Hematopoietic multipotent progenitor cell treated with erythropoietin and hydrocortisone succinate and interleukin-3 and kit ligand, for 6 days (in vitro differentiated cells): ENCODE results near the gene VAV2.

Experiments
- DNase-seq: peaks from one replicate; pipeline ENCODE4 v3.0.0-alpha.2; 2015

Gene VAV2

DNA sequence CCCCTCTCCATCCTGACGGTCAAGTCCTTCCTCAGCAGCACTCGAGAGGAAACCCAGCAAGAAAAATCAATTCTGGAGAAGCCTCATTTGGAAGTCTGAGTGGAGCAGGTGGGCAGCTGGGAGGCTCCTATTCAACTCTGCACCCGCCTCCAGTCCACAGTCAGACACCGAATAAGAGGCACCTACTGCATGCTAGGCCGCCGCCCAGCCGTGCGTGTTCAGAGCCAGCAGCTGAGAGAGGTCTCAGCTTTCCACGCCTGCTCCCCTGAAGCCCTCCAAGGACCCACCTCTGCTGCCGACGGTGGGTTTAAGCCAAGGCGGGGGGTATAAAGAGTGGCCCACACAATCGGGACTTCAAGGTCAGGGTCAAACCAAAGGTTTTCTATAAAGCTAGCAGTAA lies 41.9 kb downstream of the VAV2 start:
- no peak for DNase-seq

DNA sequence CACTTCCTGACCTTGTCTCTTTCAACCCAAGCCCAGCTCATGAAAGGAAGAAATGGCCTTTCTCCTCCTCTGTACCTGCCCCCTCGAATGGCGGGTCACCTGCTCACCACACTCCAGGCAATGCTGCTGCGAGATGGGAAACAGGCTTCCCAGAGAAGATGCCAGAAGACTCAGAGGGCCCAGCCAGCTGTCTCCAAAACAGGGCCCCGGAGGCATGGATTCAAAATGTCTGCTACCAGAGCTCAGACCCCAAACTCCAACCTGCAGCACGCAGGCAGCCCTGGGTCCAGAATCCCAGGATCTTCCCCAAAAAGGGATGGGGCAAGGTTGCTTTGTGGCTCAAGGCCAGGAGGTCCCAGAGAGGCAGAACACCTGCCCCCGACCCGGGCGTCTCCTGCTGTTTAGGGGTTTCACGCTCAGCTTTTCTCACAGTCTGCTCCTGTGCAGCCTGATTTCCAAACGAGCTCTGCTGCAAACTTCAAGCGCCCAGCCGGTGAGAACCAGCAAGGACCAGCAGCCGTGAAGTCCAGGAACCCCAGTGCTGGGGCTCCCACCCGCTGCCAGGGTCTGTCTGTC lies 42.5 kb downstream of the VAV2 start:
- no peak for DNase-seq

DNA sequence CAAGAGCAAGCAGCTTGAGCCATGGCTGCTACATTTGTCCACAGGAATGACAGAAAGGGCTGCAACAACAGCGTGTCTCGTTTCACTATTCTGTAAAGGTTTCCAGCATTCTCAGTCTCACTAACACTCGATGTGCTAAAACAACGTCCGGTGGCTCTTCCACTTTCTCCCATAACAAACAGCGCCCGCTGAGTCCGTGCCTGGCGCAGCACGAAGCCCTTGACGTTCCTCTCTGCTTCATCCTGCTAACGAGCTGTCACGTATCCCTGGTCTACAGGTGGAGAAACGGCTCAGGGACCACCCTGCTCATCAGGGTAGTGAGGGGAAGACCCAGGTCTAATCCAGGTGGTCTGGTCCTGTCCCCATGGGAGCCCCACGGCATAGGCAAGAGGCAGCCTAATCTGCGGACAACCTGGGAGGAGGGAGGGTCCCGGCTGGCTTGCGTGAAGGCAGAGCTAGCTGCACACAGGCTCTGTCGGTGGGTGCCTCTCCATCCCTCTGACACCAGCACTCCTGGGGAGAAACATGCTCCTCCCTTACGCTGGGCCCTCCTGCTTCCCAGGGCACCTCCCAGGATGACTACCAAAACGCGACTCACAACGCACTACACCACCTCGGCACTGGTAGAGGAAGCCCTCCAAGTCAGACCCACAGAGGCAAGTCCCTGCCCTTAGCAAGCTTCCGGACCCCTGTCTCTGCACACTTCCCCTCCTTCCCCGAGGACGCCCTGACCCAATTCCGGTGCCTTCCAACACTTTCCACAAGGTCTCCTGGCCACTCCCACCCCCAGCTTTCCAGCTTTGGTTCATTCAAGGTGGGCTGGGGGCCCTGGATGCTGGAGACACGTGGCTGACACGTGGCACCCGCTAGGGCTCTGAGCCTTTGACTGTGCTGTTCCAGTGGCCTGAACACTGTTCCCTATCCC lies 43.3 kb downstream of the VAV2 start:
- DNase-seq = no peak

DNA sequence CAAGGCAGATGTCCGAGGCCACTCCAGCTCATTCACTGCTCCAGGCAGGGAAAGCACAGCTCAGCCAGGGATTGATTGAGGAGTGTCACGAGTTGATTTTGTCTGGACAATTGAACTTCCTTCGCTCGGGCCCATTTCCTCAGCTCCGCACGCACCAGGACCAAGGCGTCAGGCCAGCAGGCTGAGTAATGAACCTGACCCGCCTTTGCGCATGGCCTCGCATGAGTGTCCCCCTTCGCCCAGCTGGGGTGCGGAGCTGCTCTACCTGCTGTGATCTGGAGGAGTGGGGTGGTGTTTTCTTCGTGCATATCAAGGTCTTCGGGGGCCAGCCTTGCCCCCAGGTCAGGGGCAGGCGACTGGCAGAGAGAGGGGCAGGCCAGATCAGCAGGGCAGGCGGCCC lies 44.0 kb downstream of the VAV2 start:
- DNase-seq = no peak

DNA sequence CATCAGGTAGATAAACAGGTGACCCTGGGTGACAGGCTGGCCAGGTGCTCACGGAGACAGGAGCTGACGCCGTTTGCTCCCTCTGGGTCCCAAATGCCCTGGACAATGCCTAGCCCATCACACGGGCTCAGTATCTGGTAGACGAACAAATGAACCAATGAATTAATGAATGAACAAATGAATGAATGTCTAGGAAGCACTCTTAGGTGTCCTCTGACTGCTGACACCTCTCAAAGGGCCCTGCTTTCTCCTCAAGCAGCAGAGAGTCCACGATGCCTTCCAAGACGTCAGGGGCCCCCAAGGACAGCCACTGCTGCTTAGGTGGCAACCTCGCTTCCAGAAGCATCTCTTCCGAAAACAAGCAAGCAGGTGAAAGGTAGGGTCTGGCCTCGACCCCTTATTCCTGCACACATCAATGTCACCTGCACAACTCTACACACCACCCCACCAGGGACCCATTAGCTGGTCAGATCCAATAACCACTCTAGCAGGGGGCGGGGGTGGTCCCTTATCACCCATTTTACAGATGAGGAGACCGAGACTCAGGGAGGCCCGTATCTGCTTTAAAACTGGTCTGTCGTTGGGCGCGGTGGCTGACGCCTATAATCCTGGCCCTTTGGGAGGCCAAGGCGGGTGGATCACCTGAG lies 45.2 kb downstream of the VAV2 start:
- DNase-seq = no peak

DNA sequence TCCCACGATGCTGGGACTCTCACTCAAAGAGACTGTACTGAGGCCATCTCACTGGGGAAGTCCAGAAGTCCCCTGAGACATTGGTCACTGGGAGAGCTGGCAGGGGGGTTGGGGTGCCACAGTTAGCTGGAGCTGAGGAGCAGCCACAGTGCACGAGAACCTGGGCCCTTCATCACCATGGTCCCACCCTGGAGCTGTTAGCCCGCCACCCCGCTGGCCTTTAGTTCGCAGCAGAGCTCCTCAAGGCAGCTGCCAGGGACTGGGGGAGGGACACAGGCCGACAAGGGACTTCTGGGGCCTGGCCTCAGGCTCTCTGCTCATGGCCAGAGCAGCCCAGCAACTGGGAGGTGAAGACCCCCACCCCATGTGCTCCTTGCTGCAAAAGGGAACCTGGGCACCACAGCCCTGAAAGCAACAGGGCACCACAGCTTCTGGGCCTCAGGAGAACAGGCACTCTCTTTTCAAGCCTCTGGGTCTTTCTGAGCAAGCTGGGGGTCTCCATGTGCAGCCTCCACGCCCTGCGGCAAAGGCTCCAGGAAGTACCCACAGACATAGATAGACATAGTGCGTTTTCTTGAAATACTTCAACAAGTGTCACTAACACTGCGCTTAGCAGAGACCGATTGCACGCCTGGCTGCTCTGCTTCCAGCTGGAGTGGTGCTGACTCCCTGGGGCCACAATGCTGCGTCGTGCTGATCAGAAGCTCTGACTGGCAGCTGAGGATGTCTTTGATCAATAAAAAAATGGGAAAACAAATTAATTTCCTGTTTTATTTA lies 46.0 kb downstream of the VAV2 start:
- DNase-seq = no peak

DNA sequence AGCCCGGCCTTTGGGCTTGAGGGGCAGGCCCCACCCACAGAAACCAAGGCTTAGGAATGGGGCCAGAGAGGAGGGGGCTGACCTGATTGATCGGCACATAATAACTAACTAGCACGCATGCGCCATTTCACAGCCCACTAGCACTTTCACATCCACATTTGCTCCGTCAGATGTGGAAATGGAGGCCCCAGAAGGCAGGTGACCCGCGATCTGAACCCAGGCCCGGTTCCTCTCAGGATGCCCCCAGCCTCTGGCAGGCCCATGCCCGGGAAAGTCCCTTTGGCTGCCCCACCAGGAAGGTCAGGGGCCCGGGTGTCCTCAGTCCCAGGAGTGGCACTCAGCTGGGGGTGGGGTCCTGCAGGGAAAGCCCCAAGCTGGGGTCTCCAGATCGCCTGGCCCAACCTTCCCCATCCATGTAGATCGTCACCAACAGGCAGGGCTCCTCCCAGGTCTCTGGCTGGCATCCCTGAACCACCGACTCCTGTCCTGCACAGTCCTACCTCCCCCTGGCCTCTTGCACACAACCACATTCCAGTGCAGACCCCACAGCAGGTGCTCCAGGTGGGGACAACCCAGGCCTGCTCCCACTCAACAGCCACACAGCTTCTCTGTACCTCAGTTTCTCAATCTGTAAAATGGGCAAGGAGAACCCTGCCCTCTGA lies 46.7 kb downstream of the VAV2 start:
- no peak for DNase-seq

DNA sequence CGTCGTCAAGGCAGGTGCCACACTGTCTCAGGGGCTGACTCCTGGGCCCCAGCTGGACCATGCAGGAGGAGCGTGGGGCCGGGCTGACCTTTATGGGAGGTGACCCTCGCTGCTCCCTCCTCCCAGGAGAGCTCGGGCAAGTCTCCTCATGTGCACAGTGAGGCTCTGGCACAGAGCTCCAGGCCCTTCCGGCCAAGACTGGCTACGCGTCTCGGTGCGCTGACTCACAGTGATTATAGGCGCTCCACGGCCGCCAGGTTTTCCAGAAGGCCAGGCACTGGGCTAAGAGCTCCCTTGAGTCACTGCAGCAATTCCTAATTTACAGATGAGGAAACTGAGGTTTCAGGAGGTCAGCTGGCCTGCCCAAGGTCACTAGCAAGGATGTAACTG lies 47.4 kb downstream of the VAV2 start:
- DNase-seq = no peak

DNA sequence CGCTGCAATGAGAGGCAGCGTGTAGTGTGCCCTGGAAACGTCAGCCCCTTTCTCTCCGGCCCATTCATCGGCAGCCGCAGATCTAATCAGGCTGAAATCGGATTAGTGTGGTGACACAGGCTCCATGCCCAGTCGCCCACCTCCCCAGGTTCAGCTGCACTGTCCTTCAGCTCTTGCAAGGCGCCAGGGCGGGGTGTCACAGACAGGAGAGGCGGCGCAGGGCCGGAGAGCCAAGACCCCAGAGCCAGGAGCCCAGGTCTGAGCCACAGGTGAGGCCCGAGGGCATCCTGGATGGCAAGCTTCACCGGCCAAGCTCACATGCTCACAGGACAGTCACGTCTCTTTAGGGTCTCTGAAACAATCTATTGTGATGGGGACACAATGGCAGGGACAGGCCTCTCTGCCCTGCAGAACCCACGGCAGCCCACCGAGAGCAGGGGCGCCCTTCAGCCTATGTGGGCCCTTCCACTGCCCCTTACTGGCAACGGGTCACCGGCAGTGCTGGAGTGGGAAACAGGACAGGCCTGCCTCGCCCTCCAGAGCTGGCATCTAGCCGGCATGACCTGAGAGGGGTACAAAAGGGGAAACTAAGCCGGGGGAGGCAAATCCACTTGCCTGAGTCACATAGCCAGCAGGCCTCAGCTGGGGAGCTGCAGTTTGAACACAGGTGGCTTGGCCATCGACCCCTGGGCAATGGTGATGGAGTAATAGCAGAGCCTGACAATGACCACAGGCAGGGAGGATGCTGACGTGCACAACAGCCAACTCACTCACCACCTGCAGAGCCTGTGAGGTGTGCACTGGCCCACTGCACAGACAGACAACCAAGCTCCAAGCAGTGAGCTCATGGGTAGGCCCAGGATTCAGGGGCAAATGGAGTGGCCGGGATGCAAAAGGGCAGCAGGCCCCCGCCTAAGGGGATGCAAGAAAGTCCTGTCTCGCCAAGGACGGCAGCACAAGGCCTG lies 48.1 kb downstream of the VAV2 start:
- no peak for DNase-seq

DNA sequence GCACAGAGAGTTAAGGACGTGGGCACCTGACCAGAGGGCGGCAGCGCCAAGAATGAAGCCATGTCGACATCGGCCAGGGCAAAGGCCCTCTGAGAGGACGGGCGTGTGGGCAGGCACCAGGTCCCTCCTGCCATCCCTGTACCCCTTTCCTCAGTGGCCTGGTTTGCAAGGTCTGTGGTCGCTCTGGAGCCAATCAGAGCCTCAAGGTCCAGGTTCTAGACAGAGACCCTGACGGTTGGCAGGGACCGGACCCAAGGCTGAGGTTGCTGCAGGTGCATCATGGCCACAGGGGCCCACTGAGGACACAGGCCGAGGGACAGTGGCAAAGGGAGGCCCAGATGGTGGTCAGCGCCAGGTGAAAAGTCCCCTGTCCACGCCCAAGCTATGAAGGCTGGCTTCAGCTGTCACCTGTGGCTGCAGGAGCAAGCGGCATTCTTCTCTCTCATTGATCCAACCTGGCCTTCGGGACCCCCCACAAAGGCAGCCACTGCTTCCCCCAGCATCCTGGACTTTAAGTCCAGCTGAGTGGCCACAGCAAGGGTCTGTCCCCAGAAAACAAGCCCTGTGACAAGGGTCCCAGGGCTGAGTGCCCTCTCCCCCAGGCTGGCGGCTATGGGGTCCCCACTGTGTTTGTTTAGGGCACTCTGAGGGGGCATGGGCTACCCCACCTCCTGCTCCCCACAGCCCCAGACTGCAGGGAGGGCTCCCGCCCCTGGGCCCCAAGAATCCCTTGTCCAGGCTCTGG lies 48.9 kb downstream of the VAV2 start:
- DNase-seq = no peak

DNA sequence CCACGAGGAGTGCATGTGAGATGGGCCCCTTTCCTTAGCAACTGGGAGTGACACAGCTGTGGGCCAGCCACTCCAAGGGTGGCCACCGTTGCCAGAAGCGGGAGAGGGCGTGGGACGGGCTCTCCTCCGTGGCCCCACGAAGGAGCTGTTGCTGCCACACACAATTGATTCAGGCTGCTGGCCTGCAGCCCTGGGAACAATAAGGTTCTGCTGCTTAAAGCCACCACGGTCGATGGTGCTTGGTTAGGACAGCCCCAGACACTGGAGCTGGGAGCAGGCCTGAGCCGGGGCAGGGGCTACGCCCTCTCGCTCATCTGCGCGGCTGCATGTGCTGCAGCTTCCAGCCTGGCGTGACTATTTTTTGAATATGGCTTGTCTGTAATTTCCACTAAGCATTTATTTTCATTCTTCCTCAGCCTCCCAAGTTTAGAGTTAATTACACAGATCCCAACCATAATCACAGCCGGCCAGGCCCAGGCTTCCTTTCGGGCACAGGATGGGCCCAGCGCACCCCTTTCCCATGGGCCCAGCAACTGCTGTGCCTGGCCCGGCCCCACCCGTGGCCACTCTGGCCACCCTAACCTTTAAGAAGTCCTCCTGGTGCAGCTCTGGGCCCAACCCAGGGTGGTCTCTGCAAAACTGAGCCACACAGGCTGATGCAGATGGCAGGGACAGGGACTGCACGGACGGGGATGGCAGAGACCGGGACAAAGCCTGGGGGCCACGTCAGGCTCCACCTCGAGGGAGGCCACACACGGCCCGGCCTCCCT lies 49.7 kb downstream of the VAV2 start:
- no peak for DNase-seq

DNA sequence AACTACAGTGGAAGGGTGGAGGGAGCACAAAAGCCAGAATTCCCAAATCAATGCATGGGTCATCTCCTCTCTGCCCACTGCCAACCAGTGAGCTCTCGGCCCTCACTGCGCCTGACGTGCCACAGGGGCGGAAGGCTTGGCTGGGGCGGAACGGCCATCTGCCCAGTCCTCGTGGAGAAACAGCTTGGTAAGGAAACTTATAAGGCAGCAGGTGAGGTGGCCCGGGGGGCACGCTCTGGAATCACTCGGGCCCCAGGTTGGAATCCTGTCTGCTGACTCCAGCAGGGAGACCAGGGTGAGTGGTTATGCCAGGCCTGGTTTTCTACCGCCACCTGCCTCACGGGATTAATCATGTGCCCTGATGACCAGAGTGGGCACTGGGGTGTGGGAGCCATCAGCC lies 52.3 kb downstream of the VAV2 start:
- no peak for DNase-seq

DNA sequence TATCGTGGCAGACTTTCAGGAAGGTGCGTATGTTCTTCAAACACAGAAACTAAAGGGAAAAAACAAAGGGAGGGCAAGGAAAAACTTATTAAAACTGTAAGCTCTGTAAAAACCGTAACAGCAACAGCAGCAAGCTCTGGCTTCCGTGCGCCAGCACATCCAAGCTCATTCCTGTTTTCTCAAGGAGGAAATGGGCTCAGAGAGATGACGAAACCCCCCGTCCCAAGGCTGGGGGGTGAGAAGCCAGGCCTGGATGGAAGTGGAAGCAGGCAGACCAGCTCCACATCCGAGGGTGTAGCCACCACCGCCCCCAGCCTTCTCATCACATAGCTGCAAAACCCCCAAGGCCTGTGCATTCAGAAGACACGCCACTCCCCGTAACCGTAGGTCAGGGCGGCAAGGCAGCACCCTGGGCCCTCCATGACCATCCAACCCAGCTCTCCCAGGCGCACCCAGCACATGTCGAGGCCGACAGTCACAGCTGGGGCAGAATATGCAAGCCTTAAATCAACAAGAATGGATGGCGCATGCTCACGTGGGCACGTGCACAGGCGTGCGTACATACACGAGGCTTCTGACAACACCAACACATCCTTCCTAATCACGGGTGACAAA lies 52.8 kb downstream of the VAV2 start:
- no peak for DNase-seq

DNA sequence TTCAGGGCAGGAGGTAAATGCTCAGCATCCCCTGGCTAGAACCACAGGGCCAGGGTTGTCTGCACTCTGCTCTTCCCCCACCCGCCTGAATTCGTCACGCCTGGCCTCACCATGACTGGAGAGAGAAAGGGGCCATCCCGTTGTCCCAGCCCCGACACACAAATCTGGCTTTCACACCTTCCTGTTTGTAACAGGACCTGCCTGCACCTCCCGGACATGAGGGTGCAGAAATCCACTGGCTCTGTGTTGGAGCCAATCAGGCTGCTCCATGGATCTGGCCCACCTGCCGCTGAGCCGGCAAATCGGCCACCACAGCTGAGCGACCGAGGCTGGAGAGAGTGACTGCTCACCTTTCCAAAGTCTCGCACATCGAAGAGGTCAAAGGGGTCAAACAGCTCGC lies 53.4 kb downstream of the VAV2 start:
- DNase-seq = no peak

DNA sequence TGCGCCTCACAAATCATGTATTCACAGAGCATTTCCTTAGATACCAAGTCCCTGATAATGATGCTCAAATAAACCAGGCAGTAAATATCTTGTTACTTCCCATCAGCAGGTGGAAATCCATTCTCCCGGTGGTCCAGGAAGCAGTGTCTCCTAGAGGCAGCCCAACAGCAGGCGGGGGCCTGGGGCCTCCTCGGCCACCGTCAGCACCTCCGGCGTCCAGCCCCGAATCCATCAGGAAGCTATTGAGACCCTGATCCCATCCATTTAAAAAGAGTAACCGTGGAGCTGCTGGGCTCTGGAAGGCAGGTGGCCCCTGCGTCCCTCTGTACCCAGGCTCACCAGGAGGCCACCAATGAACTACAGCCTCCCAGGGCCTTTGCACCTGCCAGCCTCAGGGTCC lies 54.0 kb downstream of the VAV2 start:
- no peak for DNase-seq

DNA sequence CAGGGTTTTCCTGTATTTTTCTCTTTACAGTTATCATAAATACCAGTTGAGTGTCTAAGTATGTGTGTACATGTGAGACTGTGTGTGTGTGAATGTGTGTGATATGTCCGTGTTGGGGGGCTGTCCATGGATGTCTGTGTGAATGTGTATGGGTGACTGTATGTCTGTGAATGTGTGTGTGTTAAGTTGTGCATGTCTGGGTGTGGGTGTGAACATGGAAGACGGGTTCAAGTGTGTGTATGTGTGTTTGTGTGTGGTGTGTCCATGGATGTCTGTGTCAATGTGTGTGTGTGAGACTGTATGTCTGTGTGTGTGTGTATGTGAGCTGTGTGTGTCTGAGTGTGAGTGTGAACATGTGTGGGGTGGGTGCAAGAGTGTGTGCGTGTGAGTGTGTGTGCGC lies 55.0 kb downstream of the VAV2 start:
- no peak for DNase-seq

DNA sequence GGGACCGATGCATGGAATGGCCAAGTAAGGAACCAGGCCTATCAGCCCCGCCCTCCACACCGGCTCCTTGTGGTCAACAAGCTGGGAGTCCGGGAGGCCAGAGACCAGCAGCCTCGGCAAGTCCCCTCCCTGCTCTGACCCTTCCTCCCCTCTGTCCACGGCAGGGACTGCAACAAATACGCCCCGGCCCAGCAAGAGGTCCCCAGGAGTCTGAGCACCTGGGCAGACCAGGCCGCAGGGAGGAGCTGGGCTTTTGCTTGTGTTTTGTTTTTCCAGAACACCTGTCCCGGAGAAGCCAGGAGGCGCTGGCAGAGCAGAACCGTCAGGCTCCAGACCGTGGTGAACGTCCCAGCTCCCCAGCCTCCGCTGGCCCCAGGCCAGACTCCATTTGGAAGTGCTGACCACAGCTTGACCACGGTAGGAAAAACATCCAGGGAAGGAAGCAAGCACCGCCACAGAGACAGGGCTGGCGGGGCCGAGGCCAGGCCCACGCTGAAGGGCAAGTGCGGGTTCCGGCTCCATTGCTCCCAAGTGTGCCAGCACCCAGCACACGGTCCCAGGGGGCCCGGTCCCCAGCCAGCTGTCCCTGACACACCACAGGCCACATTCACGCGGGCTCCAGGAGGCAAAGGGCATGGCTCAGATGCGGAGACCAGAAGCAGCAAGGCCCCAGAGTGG lies 56.7 kb downstream of the VAV2 start:
- DNase-seq = no peak

DNA sequence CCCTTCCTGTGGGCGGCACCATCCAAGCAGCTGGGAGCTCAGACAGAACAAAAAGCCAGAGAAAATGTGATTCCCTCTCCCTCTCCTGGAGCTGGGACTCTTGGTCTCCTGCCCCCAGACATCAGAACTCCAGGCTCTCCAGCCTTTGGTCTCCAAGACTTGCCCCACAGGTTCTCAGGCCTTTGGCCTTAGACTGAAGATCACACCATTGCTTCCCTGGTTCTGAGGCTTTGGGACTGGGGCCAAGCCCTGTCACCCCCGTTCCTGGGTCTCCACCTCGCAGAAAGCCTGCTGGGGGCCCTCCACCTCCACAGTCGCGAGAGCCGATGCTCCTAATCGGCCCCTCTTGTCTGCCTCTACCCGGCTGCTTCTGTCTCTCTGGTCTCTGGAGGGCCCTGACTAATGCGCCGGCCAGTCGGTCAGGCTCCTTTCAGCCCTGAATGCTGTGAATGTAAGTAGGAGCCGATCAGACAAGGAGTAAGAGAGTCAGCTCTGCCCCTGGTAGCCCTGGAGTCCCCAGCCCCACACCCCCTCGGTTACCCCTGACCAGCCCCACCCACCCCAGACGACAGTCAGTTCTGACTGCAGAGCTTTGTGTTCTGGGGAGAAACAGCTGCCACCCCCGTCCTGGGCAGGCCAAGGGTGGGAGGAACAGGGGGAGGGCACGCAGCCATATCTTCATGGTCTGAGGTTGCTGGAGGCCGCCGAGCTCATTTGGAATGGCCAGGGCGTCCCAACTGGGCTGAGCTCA lies 57.5 kb downstream of the VAV2 start:
- DNase-seq = no peak
